ENCODE results near the gene RBM10. TPM values are rescaled to one million over a fixed set of nuclear protein-coding genes. Genes with fewer than 3 reads are reported as not detected.

RBM10 gene
- total and polyA plus RNA-seq, 4 experiments from 2014 or later = 10.7 to 53.3 (median 42.1) TPM

GRCh38 chrX:47199286-47199685, 54.3 kb downstream of the RBM10 start:
- CTCF ChIA-PET (ENCODE audit: partially characterized antibody) = interaction anchor here (1.0 kb wide), 1 partner anchor 113 kb away, joined by 4 read pairs; no protein-coding TSS in a partner anchor

GRCh38 chrX:47200385-47201150, 55.5 kb downstream of the RBM10 start:
- CTCF ChIA-PET (ENCODE audit: partially characterized antibody) = interaction anchor here (0.9 to 1.0 kb wide), 2 partner anchors 112 to 184 kb away, joined by 3 to 4 read pairs; no protein-coding TSS in a partner anchor
- Mint-ChIP-seq H3K27ac (peak overlapping the region in 4 of 7 donors; percentile 12 to 72 (median 56)), H3K36me3 (peaks cover 63 to 73% of the 10 kb centered on the region in 2 donors), H3K4me3 (no peak overlapping the region), H3K4me1 (peaks cover 19 to 33% (median 30%) of the 10 kb centered on the region in 4 donors), H3K27me3 (no peaks in the 10 kb centered on the region), H3K9me3 (peaks cover 0 to 1% (median 0%) of the 10 kb centered on the region in 8 donors)
- peaks cover 59% of the 10 kb centered on the region for H3K36me3 ChIP-seq (ENCODE audit: insufficient read depth, low read length)
- POLR2A ChIA-PET (ENCODE audit: partially characterized antibody) = interaction anchor here (0.8 to 1.4 kb wide), 2 partner anchors 17 to 33 kb away, joined by 3 read pairs; partner anchors contain the start of gene USP11
- no peak overlapping the region for H3K4me3 ChIP-seq (ENCODE audit: low read length in 2 of 2)
- H3K27me3 ChIP-seq (ENCODE audit: insufficient read depth, low read length) = no peaks in the 10 kb centered on the region
- H3K4me1 ChIP-seq (ENCODE audit: insufficient read depth, low read length) = peaks cover 30% of the 10 kb centered on the region
- no peak for DNase-seq
- intact Hi-C loops (cut with micrococcal nuclease) = no loop called here
- no peaks in the 10 kb centered on the region for H3K9me3 ChIP-seq (ENCODE audit: control insufficient read depth in 1 of 2, low read length in 2 of 2)
- H3K27ac ChIP-seq (ENCODE audit: low read depth, low read length) = no peak overlapping the region

More at GRCh38 chrX:47199286-47199685, 54.3 kb downstream of the RBM10 start:
- no peak overlapping the region for H3K4me3 ChIP-seq (ENCODE audit: low read length in 2 of 2)
- DNase-seq = no peak
- POLR2A ChIA-PET (ENCODE audit: partially characterized antibody) = interaction anchor here (0.8 kb wide), 1 partner anchor 10 kb away, joined by 3 read pairs; no protein-coding TSS in a partner anchor
- no peaks in the 10 kb centered on the region for H3K9me3 ChIP-seq (ENCODE audit: control insufficient read depth in 1 of 2, low read length in 2 of 2)
- peaks cover 49% of the 10 kb centered on the region for H3K36me3 ChIP-seq (ENCODE audit: insufficient read depth, low read length)
- peaks cover 0 to 1% (median 0%) of the 10 kb centered on the region in 8 donors for H3K9me3 Mint-ChIP-seq
- H3K27me3 ChIP-seq (ENCODE audit: insufficient read depth, low read length) = no peaks in the 10 kb centered on the region
- H3K4me1 Mint-ChIP-seq = peaks cover 25 to 46% (median 40%) of the 10 kb centered on the region in 4 donors
- H3K27me3 Mint-ChIP-seq = no peaks in the 10 kb centered on the region
- peaks cover 59 to 61% of the 10 kb centered on the region in 2 donors for H3K36me3 Mint-ChIP-seq
- H3K4me1 ChIP-seq (ENCODE audit: insufficient read depth, low read length) = peaks cover 42% of the 10 kb centered on the region
- no peak overlapping the region for H3K27ac ChIP-seq (ENCODE audit: low read depth, low read length)
- H3K27ac Mint-ChIP-seq = no peak overlapping the region
- intact Hi-C loops (cut with micrococcal nuclease) = no loop called here
- H3K4me3 Mint-ChIP-seq = no peak overlapping the region

GRCh38 chrX:47201345-47201944, 56.4 kb downstream of the RBM10 start:
- peaks cover 63% of the 10 kb centered on the region for H3K36me3 ChIP-seq (ENCODE audit: insufficient read depth, low read length)
- H3K27me3 Mint-ChIP-seq = no peaks in the 10 kb centered on the region
- no peaks in the 10 kb centered on the region for H3K27me3 ChIP-seq (ENCODE audit: insufficient read depth, low read length)
- peaks cover 62 to 82% of the 10 kb centered on the region in 2 donors for H3K36me3 Mint-ChIP-seq
- H3K4me1 ChIP-seq (ENCODE audit: insufficient read depth, low read length) = peaks cover 22% of the 10 kb centered on the region
- no peak for DNase-seq
- no peak overlapping the region for H3K4me3 Mint-ChIP-seq
- H3K4me3 ChIP-seq (ENCODE audit: low read length in 2 of 2) = no peak overlapping the region
- H3K27ac Mint-ChIP-seq = peak overlapping the region in 4 of 7 donors; percentile 27 to 70 (median 50)
- peaks cover 0 to 1% (median 0%) of the 10 kb centered on the region in 8 donors for H3K9me3 Mint-ChIP-seq
- no peak overlapping the region for H3K27ac ChIP-seq (ENCODE audit: low read depth, low read length)
- intact Hi-C loops (cut with micrococcal nuclease) = no loop called here
- H3K4me1 Mint-ChIP-seq = peaks cover 11 to 24% (median 21%) of the 10 kb centered on the region in 4 donors
- no peaks in the 10 kb centered on the region for H3K9me3 ChIP-seq (ENCODE audit: control insufficient read depth in 1 of 2, low read length in 2 of 2)
- ChIA-PET CTCF (ENCODE audit: partially characterized antibody) (interaction anchor here (0.5 to 1.1 kb wide), 2 partner anchors 183 to 186 kb away, joined by 3 to 4 read pairs; no protein-coding TSS in a partner anchor), POLR2A (ENCODE audit: partially characterized antibody) (no interaction called here)

GRCh38 chrX:47202316-47202715, 57.3 kb downstream of the RBM10 start:
- H3K36me3 ChIP-seq (ENCODE audit: insufficient read depth, low read length) = peaks cover 69% of the 10 kb centered on the region
- Mint-ChIP-seq H3K4me3 (no peak overlapping the region), H3K9me3 (peaks cover 0 to 1% (median 0%) of the 10 kb centered on the region in 8 donors), H3K27ac (peak overlapping the region in 1 of 7 donors; percentile 5), H3K36me3 (peaks cover 64 to 88% of the 10 kb centered on the region in 2 donors), H3K27me3 (no peaks in the 10 kb centered on the region), H3K4me1 (peaks cover 6 to 16% (median 12%) of the 10 kb centered on the region in 4 donors)
- H3K27me3 ChIP-seq (ENCODE audit: insufficient read depth, low read length) = no peaks in the 10 kb centered on the region
- intact Hi-C loops (cut with micrococcal nuclease) = no loop called here
- ChIA-PET CTCF (ENCODE audit: partially characterized antibody) (interaction anchor here (1.1 kb wide), 1 partner anchor 183 kb away, joined by 4 read pairs; no protein-coding TSS in a partner anchor), POLR2A (ENCODE audit: partially characterized antibody) (no interaction called here)
- H3K4me1 ChIP-seq (ENCODE audit: insufficient read depth, low read length) = peaks cover 13% of the 10 kb centered on the region
- no peak overlapping the region for H3K4me3 ChIP-seq (ENCODE audit: low read length in 2 of 2)
- no peak for DNase-seq
- H3K9me3 ChIP-seq (ENCODE audit: control insufficient read depth in 1 of 2, low read length in 2 of 2) = no peaks in the 10 kb centered on the region
- H3K27ac ChIP-seq (ENCODE audit: low read depth, low read length) = no peak overlapping the region

- H3K9me3 ChIP-seq (ENCODE audit: control insufficient read depth in 1 of 2, low read length in 2 of 2) = no peaks in the 10 kb centered on the region
- no peak overlapping the region for H3K4me3 ChIP-seq (ENCODE audit: low read length in 2 of 2)
- intact Hi-C loops (cut with micrococcal nuclease) = no loop called here
- Mint-ChIP-seq H3K27me3 (no peaks in the 10 kb centered on the region), H3K4me1 (peaks cover 3 to 10% (median 9%) of the 10 kb centered on the region in 4 donors), H3K9me3 (peaks cover 0 to 1% (median 0%) of the 10 kb centered on the region in 8 donors), H3K36me3 (peaks cover 63 to 86% of the 10 kb centered on the region in 2 donors), H3K27ac (peak overlapping the region in 2 of 7 donors; percentile 55 to 68), H3K4me3 (no peak overlapping the region)
- POLR2A ChIA-PET (ENCODE audit: partially characterized antibody) = no interaction called here
- H3K36me3 ChIP-seq (ENCODE audit: insufficient read depth, low read length) = peaks cover 68% of the 10 kb centered on the region
- CTCF ChIA-PET (ENCODE audit: partially characterized antibody) = no interaction called here
- no peaks in the 10 kb centered on the region for H3K27me3 ChIP-seq (ENCODE audit: insufficient read depth, low read length)
- no peak for DNase-seq
- H3K4me1 ChIP-seq (ENCODE audit: insufficient read depth, low read length) = peaks cover 7% of the 10 kb centered on the region
- no peak overlapping the region for H3K27ac ChIP-seq (ENCODE audit: low read depth, low read length)
These were observed 57.9 kb downstream of the RBM10 start for GRCh38 chrX:47202877-47203276.

- Mint-ChIP-seq H3K27ac (peak overlapping the region in 2 of 7 donors; percentile 27 to 37), H3K4me1 (peaks cover 0 to 7% (median under 1%) of the 10 kb centered on the region in 4 donors), H3K36me3 (peaks cover 56 to 70% of the 10 kb centered on the region in 2 donors), H3K9me3 (peaks cover 0 to 1% (median 0%) of the 10 kb centered on the region in 8 donors), H3K27me3 (no peaks in the 10 kb centered on the region), H3K4me3 (no peak overlapping the region)
- intact Hi-C loops (cut with micrococcal nuclease) = no loop called here
- no peak for DNase-seq
- POLR2A ChIA-PET (ENCODE audit: partially characterized antibody) = interaction anchor here (1.4 kb wide), 1 partner anchor 13 kb away, joined by 6 read pairs; the partner anchor contains the start of gene CDK16
- CTCF ChIA-PET (ENCODE audit: partially characterized antibody) = no interaction called here
- Histone ChIP-seq H3K36me3 (ENCODE audit: insufficient read depth, low read length) (peaks cover 60% of the 10 kb centered on the region), H3K27me3 (ENCODE audit: insufficient read depth, low read length) (no peaks in the 10 kb centered on the region), H3K4me3 (ENCODE audit: low read length in 2 of 2) (no peak overlapping the region), H3K27ac (ENCODE audit: low read depth, low read length) (no peak overlapping the region), H3K4me1 (ENCODE audit: insufficient read depth, low read length) (no peaks in the 10 kb centered on the region), H3K9me3 (ENCODE audit: control insufficient read depth in 1 of 2, low read length in 2 of 2) (no peaks in the 10 kb centered on the region)
These were observed 59.9 kb downstream of the RBM10 start for GRCh38 chrX:47204970-47205369.

GRCh38 chrX:47206316-47206715, 61.3 kb downstream of the RBM10 start:
- Histone ChIP-seq H3K27ac (ENCODE audit: low read depth, low read length) (no peak overlapping the region), H3K4me1 (ENCODE audit: insufficient read depth, low read length) (no peaks in the 10 kb centered on the region), H3K4me3 (ENCODE audit: low read length in 2 of 2) (no peak overlapping the region), H3K36me3 (ENCODE audit: insufficient read depth, low read length) (peaks cover 62% of the 10 kb centered on the region), H3K27me3 (ENCODE audit: insufficient read depth, low read length) (no peaks in the 10 kb centered on the region), H3K9me3 (ENCODE audit: control insufficient read depth in 1 of 2, low read length in 2 of 2) (no peaks in the 10 kb centered on the region)
- no peaks in the 10 kb centered on the region for H3K27me3 Mint-ChIP-seq
- H3K27ac Mint-ChIP-seq = peak overlapping the region in 2 of 7 donors; percentile 26 to 70
- ChIA-PET POLR2A (ENCODE audit: partially characterized antibody) (no interaction called here), CTCF (ENCODE audit: partially characterized antibody) (interaction anchor here (1.4 kb wide), 1 partner anchor 106 kb away, joined by 3 read pairs; no protein-coding TSS in a partner anchor)
- peaks cover 0 to 7% (median 1%) of the 10 kb centered on the region in 4 donors for H3K4me1 Mint-ChIP-seq
- DNase-seq = no peak
- intact Hi-C loops (cut with micrococcal nuclease) = no loop called here
- H3K9me3 Mint-ChIP-seq = no peaks in the 10 kb centered on the region
- no peak overlapping the region for H3K4me3 Mint-ChIP-seq
- H3K36me3 Mint-ChIP-seq = peaks cover 47 to 62% of the 10 kb centered on the region in 2 donors

Measured in CD4-positive, alpha-beta memory T cell (primary cell).